Measurements from ENCODE around the gene AMDHD2.

- TF ChIP-seq, protein P1, sequence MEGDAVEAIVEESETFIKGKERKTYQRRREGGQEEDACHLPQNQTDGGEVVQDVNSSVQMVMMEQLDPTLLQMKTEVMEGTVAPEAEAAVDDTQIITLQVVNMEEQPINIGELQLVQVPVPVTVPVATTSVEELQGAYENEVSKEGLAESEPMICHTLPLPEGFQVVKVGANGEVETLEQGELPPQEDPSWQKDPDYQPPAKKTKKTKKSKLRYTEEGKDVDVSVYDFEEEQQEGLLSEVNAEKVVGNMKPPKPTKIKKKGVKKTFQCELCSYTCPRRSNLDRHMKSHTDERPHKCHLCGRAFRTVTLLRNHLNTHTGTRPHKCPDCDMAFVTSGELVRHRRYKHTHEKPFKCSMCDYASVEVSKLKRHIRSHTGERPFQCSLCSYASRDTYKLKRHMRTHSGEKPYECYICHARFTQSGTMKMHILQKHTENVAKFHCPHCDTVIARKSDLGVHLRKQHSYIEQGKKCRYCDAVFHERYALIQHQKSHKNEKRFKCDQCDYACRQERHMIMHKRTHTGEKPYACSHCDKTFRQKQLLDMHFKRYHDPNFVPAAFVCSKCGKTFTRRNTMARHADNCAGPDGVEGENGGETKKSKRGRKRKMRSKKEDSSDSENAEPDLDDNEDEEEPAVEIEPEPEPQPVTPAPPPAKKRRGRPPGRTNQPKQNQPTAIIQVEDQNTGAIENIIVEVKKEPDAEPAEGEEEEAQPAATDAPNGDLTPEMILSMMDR (tag by site-specific recombination; IDR thresholded peaks at IDR 0.05), result no peak
- TF ChIP-seq YY1 (tag by site-specific recombination; IDR thresholded peaks at IDR 0.05), result no peak
- TF ChIP-seq YY2 (tag by site-specific recombination; IDR thresholded peaks at IDR 0.05), result no peak
- no peak for TF ChIP-seq BCL11B (tag by site-specific recombination; IDR thresholded peaks at IDR 0.05; ENCODE audit: low read depth)
- no peak for TF ChIP-seq ZNF654 (tag by site-specific recombination; IDR thresholded peaks at IDR 0.05; ENCODE audit: low read depth)
- TF ChIP-seq ZNF645 (tag by site-specific recombination; IDR thresholded peaks at IDR 0.05), result no peak
- TF ChIP-seq ZNF777 (tag by site-specific recombination; IDR thresholded peaks at IDR 0.05; ENCODE audit: borderline replicate concordance), result no peak
- no peak for TF ChIP-seq ZNF558 (tag by site-specific recombination; IDR thresholded peaks at IDR 0.05)
- TF ChIP-seq ZFP41 (tag by site-specific recombination; IDR thresholded peaks at IDR 0.05; ENCODE audit: borderline replicate concordance), result no peak
- TF ChIP-seq, protein P2, sequence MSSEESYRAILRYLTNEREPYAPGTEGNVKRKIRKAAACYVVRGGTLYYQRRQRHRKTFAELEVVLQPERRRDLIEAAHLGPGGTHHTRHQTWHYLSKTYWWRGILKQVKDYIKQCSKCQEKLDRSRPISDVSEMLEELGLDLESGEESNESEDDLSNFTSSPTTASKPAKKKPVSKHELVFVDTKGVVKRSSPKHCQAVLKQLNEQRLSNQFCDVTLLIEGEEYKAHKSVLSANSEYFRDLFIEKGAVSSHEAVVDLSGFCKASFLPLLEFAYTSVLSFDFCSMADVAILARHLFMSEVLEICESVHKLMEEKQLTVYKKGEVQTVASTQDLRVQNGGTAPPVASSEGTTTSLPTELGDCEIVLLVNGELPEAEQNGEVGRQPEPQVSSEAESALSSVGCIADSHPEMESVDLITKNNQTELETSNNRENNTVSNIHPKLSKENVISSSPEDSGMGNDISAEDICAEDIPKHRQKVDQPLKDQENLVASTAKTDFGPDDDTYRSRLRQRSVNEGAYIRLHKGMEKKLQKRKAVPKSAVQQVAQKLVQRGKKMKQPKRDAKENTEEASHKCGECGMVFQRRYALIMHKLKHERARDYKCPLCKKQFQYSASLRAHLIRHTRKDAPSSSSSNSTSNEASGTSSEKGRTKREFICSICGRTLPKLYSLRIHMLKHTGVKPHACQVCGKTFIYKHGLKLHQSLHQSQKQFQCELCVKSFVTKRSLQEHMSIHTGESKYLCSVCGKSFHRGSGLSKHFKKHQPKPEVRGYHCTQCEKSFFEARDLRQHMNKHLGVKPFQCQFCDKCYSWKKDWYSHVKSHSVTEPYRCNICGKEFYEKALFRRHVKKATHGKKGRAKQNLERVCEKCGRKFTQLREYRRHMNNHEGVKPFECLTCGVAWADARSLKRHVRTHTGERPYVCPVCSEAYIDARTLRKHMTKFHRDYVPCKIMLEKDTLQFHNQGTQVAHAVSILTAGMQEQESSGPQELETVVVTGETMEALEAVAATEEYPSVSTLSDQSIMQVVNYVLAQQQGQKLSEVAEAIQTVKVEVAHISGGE (tag by site-specific recombination; conservative IDR thresholded peaks at IDR 0.05; ENCODE audit: low read depth), result no peak
- no peak for TF ChIP-seq ZNF423 (tag by site-specific recombination; IDR thresholded peaks at IDR 0.05)
Measured at GRCh38 chr16:2489581-2489980, 30.6 kb upstream of the AMDHD2 start.
